Right lobe of liver (tissue), 6 donors: ENCODE data around the gene APOB. TPM values are rescaled to one million over a fixed set of nuclear protein-coding genes. Genes with fewer than 3 reads are reported as not detected.

Source experiments
- ATAC-seq, 4 donors: fragments of 200-7000 bp; cut with Tn5 transposase; one replicate each; pipeline ENCODE4 v1.9.1; 2020; ENCODE audit warnings: mild to moderate bottlenecking in 4 of 4, moderate library complexity in 4 of 4
- DNase-seq, 3 donors: peaks; one replicate each; pipeline ENCODE4 v3.0.0-alpha.2; 2020
- H3K27ac ChIP-seq, 3 donors: fragments of 200-600 bp; one replicate each; pipeline ENCODE4 v1.8.0; 2022
- H3K27me3 ChIP-seq, 2 donors: fragments of 200-600 bp; one replicate each; pipeline ENCODE4 v1.8.0; 2022
- H3K36me3 ChIP-seq, 4 donors: fragments of 200-600 bp; sonication (generic) in 1 of 4; one replicate each; pipeline versions ENCODE4 v1.5.1 to v1.8.0; 2017 to 2022; ENCODE audit warnings: control low read depth in 1 of 4
- H3K4me1 ChIP-seq, 4 donors: fragments of 200-600 bp; sonication (generic) in 1 of 4; one replicate each; pipeline versions ENCODE4 v1.5.1 to v1.8.0; 2017 to 2022; ENCODE audit warnings: control low read depth in 1 of 4
- H3K4me3 ChIP-seq, 3 donors: fragments of 200-600 bp; one replicate each; pipeline ENCODE4 v1.8.0; 2022
- H3K9me3 ChIP-seq, 4 donors: fragments of 200-600 bp; sonication (generic) in 1 of 4; one replicate each; pipeline versions ENCODE4 v1.5.1 to v1.8.0; 2017 to 2022; ENCODE audit warnings: control low read depth in 1 of 4
- POLR2A ChIP-seq: fragments of 450-650 bp; IDR thresholded peaks from one replicate; pipeline ENCODE4 v1.6.1; 2017; ENCODE audit warnings: antibody characterized with exemption, mild to moderate bottlenecking
- WGBS: methylation state at CpG from one replicate; pipeline ENCODE4 v1.1.6; 2018; ENCODE audit warnings: low coverage, low lambda C conversion rate; ENCODE audit not compliant: insufficient coverage; ENCODE audit errors: missing lambda C conversion rate; 5-methylcytosine and 5-hydroxymethylcytosine counted together
- intact Hi-C, 2 donors: fragments of 100-400 bp; cut with DNase I; formaldehyde crosslinking; loops; one replicate each; pipeline versions ENCODE4 v1.11.2 to v1.14.1; 2022
- total RNA-seq, 6 experiments: library from RNA; depleted of rRNA in 2 of 6; stranded (reverse); fragments of >200 nt in 2 of 6; fragmentation: NEBNext Ultra II Directional in 3 of 6; extraction: Animal tissue kit (Norgen Biotek cat#: 25700) in 3 of 6; gene quantifications; one replicate each; pipeline versions ENCODE4 v1.1.0 to v1.2.4, GENCODE V29; 2016 to 2023
- TF ChIP-seq, protein P1 (sequence below), 4 donors: fragments of 200-600 bp in 3 of 4; fragments of 450-650 bp in 1 of 4; IDR thresholded peaks; one replicate each; pipeline versions ENCODE4 v1.5.1 to v1.8.0; 2016 to 2022; ENCODE audit warnings: antibody characterized with exemption in 4 of 4, mild to moderate bottlenecking in 2 of 4
- donor health status: DM: no; HTN: yes; CAD: no.
- donor health status: DM: no; HTN: no; CAD: no.
- donor health status: DM: no; HTN: no; CAD: no.
- donor health status: DM: no; HTN: yes; CAD: no.
- donor health status: DM: no; HTN: yes; CAD: no.

Gene APOB
- total RNA-seq, 6 experiments from 2014 or later = 2,615 to 3,271 (median 2,774) TPM

- TF ChIP-seq, protein P1, sequence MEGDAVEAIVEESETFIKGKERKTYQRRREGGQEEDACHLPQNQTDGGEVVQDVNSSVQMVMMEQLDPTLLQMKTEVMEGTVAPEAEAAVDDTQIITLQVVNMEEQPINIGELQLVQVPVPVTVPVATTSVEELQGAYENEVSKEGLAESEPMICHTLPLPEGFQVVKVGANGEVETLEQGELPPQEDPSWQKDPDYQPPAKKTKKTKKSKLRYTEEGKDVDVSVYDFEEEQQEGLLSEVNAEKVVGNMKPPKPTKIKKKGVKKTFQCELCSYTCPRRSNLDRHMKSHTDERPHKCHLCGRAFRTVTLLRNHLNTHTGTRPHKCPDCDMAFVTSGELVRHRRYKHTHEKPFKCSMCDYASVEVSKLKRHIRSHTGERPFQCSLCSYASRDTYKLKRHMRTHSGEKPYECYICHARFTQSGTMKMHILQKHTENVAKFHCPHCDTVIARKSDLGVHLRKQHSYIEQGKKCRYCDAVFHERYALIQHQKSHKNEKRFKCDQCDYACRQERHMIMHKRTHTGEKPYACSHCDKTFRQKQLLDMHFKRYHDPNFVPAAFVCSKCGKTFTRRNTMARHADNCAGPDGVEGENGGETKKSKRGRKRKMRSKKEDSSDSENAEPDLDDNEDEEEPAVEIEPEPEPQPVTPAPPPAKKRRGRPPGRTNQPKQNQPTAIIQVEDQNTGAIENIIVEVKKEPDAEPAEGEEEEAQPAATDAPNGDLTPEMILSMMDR (IDR thresholded peaks at IDR 0.05) = no peak
- no peak for TF ChIP-seq POLR2A
- ATAC-seq = no peak
These were observed 6.3 kb upstream of the APOB start for GRCh38 chr2:21050164-21050563.

DNA sequence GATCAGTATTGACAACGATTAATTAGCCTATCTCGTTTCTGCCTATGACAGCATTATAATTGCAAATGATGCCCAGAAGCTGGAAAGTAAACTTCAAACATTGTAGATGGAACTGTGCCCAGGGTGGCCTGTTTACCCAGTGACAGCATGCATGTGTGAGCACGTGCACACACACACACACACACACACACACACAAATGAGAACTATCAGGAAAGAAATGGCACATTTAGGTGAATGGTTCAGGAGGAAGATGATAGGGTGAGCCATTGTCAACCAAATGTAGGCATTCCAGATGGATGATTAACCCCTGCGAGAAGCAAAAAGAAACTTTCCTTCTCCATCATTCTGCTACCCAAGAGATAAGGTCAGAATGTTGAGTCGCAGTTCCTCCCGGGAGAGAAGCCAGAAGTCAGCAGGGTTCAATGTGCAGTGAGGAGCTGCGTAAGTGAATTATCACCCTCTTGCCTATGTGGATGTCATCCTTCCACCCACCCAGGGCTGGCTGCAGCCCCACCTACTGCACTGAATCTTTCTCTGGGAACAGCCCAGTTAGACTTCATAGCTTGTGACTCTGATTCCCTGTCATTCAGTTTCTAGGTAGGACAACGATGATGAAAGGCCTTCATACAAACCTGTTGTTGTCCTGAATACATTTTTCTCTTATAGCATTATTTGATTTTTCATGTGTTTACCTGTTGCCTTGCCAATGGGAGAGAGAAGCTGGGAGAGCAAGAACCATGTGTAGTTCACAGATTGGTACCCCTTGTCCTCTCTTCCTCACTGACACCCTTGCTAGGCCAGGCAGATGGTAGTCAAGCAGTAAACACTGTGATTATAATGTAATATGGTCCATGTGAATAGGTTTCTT lies 3.5 kb upstream of the APOB start:
- Histone ChIP-seq H3K27me3 (no peaks in the 10 kb centered on the region), H3K4me1 (peaks cover 0 to 25% (median 12%) of the 10 kb centered on the region in 4 donors), H3K9me3 (no peaks in the 10 kb centered on the region), H3K36me3 (peaks cover 0 to 12% (median 2%) of the 10 kb centered on the region in 4 donors), H3K4me3 (no peak overlapping the region), H3K27ac (peak overlapping the region; percentile 16 to 99 (median 73))
- TF ChIP-seq, protein P1 (IDR thresholded peaks at IDR 0.05) = no peak
- no peak for TF ChIP-seq POLR2A
- ATAC-seq (peak; percentile 25 to 41 (median 30)), DNase-seq (peak; percentile 71 to 86 (median 85))
- WGBS = 13% methylated on average over 8 of the region's 8 CpGs
- intact Hi-C loops = loop anchor here (10.0 kb wide), 1 partner anchor 47 kb away; no protein-coding TSS in a partner anchor

More at GRCh38 chr2:21050164-21050563, 6.3 kb upstream of the APOB start:
- peaks cover 0 to 27% (median 13%) of the 10 kb centered on the region in 4 donors for H3K4me1 ChIP-seq
- DNase-seq = no peak
- H3K4me3 ChIP-seq = no peak overlapping the region
- intact Hi-C loops = no loop called here
- H3K9me3 ChIP-seq = no peaks in the 10 kb centered on the region
- H3K36me3 ChIP-seq = no peaks in the 10 kb centered on the region
- no peak overlapping the region for H3K27ac ChIP-seq
- H3K27me3 ChIP-seq = no peaks in the 10 kb centered on the region

DNA sequence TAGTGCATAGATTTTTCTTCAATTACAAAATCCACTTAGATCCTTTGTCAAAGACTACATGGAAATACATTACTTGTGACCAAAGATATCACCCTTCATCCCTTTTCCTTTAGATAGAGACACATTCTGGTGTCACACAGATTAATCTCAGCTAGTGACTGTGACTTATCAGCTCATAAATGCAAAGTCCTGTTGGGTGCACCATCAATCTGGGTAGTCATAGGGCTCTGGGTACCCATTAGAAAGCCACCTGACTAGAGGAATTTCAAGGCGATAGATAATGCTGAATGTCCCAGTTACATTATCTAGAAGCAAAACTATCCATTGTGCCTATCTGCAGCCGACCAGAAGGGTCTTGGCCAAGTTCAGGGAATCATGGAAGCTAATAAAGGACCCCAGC lies 2.6 kb upstream of the APOB start:
- DNase-seq = no peak
- H3K27ac ChIP-seq = peak overlapping the region; percentile 34 to 99 (median 73)
- no peak overlapping the region for H3K4me3 ChIP-seq
- TF ChIP-seq POLR2A = no peak
- TF ChIP-seq, protein P1 (IDR thresholded peaks at IDR 0.05) = no peak
- WGBS = 39% methylated on average over 2 of the region's 2 CpGs
- no peak for ATAC-seq
- intact Hi-C loops = loop anchor here (10.0 kb wide), 1 partner anchor 48 kb away; no protein-coding TSS in a partner anchor
- peaks cover 0 to 21% (median 9%) of the 10 kb centered on the region in 4 donors for H3K36me3 ChIP-seq
- peaks cover 0 to 21% (median 9%) of the 10 kb centered on the region in 4 donors for H3K4me1 ChIP-seq
- no peaks in the 10 kb centered on the region for H3K9me3 ChIP-seq
- H3K27me3 ChIP-seq = no peaks in the 10 kb centered on the region

DNA sequence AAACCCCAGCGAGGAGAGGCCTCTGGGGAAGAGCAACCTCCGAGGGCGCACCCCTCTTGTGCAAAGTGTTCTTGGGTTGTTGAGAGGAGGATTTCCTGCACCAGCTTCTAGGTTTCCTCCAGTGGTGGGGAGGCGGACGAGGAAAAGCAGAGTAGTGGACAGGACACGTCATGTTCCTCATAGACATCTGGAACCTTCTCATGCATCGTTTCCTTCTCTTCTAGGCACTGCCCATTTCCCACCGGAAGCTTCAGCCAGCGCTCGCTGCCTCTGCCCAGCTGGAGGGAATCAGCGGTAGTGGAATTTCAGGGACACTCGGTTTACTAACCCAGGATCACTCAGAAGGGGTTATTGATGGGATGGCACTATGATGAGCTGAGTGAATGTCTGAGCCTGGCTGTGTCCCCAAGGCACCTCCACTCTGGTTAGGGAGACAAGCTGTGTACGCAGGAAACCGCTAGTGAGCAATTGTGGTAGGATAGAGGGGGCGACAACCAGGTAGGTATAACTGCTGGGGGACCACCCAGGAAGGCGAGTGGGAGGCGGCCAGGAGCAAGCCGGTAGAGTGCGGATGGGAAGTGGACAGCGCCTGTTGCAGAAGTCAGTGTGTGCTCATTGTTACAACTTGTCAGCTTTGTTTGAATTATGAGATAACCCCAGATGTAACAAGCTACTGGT lies 960 bp upstream of the APOB start:
- Histone ChIP-seq H3K27ac (peak overlapping the region; percentile 90 to 99 (median 97)), H3K27me3 (no peaks in the 10 kb centered on the region), H3K4me1 (peaks cover 0 to 27% (median 10%) of the 10 kb centered on the region in 4 donors), H3K9me3 (no peaks in the 10 kb centered on the region), H3K36me3 (peaks cover 4 to 38% (median 22%) of the 10 kb centered on the region in 4 donors), H3K4me3 (peak overlapping the region; percentile 54 to 86 (median 78))
- WGBS = 35% methylated on average over 20 of the region's 20 CpGs
- peak in 1 of 4 donors; percentile 6 for ATAC-seq
- TF ChIP-seq, protein P1 (IDR thresholded peaks at IDR 0.05) = no peak
- TF ChIP-seq POLR2A = peak; percentile 45
- intact Hi-C loops = loop anchor here (10.0 kb wide), 1 partner anchor 50 kb away; no protein-coding TSS in a partner anchor
- peak in 1 of 3 donors; percentile 54 for DNase-seq
